HepG2 (cell line): ENCODE measurements around the gene TXN2. TPM values are rescaled to one million over a fixed set of nuclear protein-coding genes. Genes with fewer than 3 reads are reported as not detected.

Experiments
- CHD4 ChIP-seq: fragments of 200-600 bp; sonication (generic); IDR thresholded peaks from 2 replicates; pipeline ENCODE4 v1.7.0; 2017; ENCODE audit warnings: mild to moderate bottlenecking, low read length, borderline replicate concordance
- ETV6 ChIP-seq: sonication (generic); formaldehyde crosslinking; conservative IDR thresholded peaks from 2 replicates; pipeline ENCODE4 v1.4.0; 2020; ENCODE audit warnings: missing genetic modification reagents
- JUN ChIP-seq: sonication (generic); formaldehyde crosslinking; IDR thresholded peaks from 2 replicates; pipeline ENCODE4 v1.4.0; 2020; ENCODE audit warnings: mild to moderate bottlenecking, missing genetic modification reagents
- REXO4 ChIP-seq: sonication (generic); formaldehyde crosslinking; IDR thresholded peaks from 2 replicates; pipeline ENCODE4 v1.8.0; 2022; ENCODE audit warnings: missing genetic modification reagents, mild to moderate bottlenecking, borderline replicate concordance
- SETDB1 ChIP-seq: sonication (generic); formaldehyde crosslinking; IDR thresholded peaks from 2 replicates; pipeline ENCODE4 v1.5.1; 2020; ENCODE audit warnings: missing genetic modification reagents, mild to moderate bottlenecking, borderline replicate concordance
- SP2 ChIP-seq: sonication (generic); formaldehyde crosslinking; IDR thresholded peaks from 2 replicates; pipeline ENCODE4 v1.5.1; 2020; ENCODE audit warnings: mild to moderate bottlenecking, missing genetic modification reagents
- SP4 ChIP-seq: sonication (generic); formaldehyde crosslinking; IDR thresholded peaks from 2 replicates; pipeline ENCODE4 v1.8.1; 2023; ENCODE audit warnings: mild to moderate bottlenecking, missing genetic modification reagents
- SP5 ChIP-seq: IDR thresholded peaks from 2 replicates; pipeline ENCODE4 v1.6.1; 2016; ENCODE audit warnings: low read depth, borderline replicate concordance
- ZNF451 ChIP-seq: sonication (generic); formaldehyde crosslinking; IDR thresholded peaks from 2 replicates; pipeline ENCODE4 v1.5.0; 2020; ENCODE audit warnings: mild to moderate bottlenecking, missing genetic modification reagents
- polyA plus RNA-seq, 8 experiments: library from polyadenylated mRNA; depleted of rRNA in 3 of 8; stranded (reverse) in 7 of 8; unstranded in 1 of 8; fragments of >200 nt; fragmentation: Illumina TruSeq in 4 of 8; extraction: Trizol in 4 of 8; gene quantifications; 2 replicates each; pipeline versions ENCODE4 v1.2.1 to v1.2.3, GENCODE V29; 2011 to 2016; ENCODE audit warnings: low read depth in 4 of 8, missing spikeins in 1 of 8, mixed read lengths in 1 of 8; ENCODE audit not compliant: insufficient read depth in 1 of 8
- total RNA-seq, 5 experiments: library from RNA; depleted of rRNA; stranded (reverse); fragments of >200 nt; fragmentation: Illumina TruSeq; extraction: Trizol; gene quantifications; 2 replicates each; pipeline ENCODE4 v1.2.3, GENCODE V29; 2016; ENCODE audit warnings: low read depth in 1 of 5
- TF ChIP-seq, protein P1 (sequence below): sonication (generic); formaldehyde crosslinking; IDR thresholded peaks from 2 replicates; pipeline ENCODE4 v1.8.1; 2023; ENCODE audit warnings: mild to moderate bottlenecking, missing genetic modification reagents
- TF ChIP-seq, protein P2 (sequence below): sonication (generic); formaldehyde crosslinking; IDR thresholded peaks from 2 replicates; pipeline ENCODE4 v1.4.0; 2020; ENCODE audit warnings: mild to moderate bottlenecking, missing genetic modification reagents
- TF ChIP-seq, protein P3 (sequence below): fragments of 450-650 bp; IDR thresholded peaks from 2 replicates; pipeline ENCODE4 v1.6.1; 2017
- TF ChIP-seq, protein P4 (sequence below): sonication (generic); formaldehyde crosslinking; IDR thresholded peaks from 2 replicates; pipeline ENCODE4 v1.5.0; 2020; ENCODE audit warnings: mild to moderate bottlenecking, missing genetic modification reagents, borderline replicate concordance
- TF ChIP-seq, protein P5 (sequence below): sonication (generic); formaldehyde crosslinking; IDR thresholded peaks from 2 replicates; pipeline ENCODE4 v1.9.0; 2021; ENCODE audit warnings: missing genetic modification reagents, mild to moderate bottlenecking, borderline replicate concordance

Gene TXN2
- total and polyA plus RNA-seq, 2 of the 13 experiments (the other 11 are each of a cell fraction or from before 2014, with no cell fraction given), result 41.4 to 109 TPM

DNA sequence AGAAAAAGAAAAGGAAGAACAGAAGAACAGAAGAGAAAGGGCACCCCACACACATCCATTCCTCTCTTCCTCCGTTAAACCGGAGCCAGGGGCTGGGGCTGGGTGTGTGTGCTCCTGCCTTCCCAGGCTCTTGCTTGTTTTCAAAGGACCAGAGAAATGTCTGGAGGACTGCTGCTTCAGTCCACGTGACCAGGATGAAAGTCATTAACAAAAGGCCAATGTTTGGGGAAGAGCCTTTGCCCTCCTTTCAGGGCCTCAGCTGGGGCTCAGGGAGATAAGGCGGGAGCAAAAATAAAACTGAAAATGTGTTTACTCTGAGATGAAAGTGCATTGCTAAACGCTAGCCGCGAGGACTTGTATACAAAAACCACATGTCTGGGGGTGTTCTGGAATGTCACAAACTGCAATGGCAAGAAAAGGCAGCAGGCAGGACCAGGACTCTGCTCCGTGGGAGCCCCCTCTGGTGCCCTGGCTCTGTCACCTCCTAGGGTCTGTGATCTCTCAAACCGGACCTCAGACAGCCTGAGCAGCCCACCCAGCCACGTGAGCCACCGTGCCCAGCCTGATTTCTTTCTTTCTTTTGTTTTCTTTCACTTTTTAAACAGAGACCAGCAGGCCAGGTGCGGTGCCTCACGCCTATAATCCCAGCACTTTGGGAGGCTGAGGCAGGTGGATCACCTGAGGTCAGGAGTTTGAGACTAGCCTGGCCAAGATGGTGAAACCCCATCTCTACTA, 62.1 kb downstream of the TXN2 start (continued):
- TF ChIP-seq, protein P1, sequence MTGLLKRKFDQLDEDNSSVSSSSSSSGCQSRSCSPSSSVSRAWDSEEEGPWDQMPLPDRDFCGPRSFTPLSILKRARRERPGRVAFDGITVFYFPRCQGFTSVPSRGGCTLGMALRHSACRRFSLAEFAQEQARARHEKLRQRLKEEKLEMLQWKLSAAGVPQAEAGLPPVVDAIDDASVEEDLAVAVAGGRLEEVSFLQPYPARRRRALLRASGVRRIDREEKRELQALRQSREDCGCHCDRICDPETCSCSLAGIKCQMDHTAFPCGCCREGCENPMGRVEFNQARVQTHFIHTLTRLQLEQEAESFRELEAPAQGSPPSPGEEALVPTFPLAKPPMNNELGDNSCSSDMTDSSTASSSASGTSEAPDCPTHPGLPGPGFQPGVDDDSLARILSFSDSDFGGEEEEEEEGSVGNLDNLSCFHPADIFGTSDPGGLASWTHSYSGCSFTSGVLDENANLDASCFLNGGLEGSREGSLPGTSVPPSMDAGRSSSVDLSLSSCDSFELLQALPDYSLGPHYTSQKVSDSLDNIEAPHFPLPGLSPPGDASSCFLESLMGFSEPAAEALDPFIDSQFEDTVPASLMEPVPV (CRISPR knock-in tag), result no peak
- TF ChIP-seq, protein P2, sequence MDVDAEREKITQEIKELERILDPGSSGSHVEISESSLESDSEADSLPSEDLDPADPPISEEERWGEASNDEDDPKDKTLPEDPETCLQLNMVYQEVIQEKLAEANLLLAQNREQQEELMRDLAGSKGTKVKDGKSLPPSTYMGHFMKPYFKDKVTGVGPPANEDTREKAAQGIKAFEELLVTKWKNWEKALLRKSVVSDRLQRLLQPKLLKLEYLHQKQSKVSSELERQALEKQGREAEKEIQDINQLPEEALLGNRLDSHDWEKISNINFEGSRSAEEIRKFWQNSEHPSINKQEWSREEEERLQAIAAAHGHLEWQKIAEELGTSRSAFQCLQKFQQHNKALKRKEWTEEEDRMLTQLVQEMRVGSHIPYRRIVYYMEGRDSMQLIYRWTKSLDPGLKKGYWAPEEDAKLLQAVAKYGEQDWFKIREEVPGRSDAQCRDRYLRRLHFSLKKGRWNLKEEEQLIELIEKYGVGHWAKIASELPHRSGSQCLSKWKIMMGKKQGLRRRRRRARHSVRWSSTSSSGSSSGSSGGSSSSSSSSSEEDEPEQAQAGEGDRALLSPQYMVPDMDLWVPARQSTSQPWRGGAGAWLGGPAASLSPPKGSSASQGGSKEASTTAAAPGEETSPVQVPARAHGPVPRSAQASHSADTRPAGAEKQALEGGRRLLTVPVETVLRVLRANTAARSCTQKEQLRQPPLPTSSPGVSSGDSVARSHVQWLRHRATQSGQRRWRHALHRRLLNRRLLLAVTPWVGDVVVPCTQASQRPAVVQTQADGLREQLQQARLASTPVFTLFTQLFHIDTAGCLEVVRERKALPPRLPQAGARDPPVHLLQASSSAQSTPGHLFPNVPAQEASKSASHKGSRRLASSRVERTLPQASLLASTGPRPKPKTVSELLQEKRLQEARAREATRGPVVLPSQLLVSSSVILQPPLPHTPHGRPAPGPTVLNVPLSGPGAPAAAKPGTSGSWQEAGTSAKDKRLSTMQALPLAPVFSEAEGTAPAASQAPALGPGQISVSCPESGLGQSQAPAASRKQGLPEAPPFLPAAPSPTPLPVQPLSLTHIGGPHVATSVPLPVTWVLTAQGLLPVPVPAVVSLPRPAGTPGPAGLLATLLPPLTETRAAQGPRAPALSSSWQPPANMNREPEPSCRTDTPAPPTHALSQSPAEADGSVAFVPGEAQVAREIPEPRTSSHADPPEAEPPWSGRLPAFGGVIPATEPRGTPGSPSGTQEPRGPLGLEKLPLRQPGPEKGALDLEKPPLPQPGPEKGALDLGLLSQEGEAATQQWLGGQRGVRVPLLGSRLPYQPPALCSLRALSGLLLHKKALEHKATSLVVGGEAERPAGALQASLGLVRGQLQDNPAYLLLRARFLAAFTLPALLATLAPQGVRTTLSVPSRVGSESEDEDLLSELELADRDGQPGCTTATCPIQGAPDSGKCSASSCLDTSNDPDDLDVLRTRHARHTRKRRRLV, result no peak; the same call in 1 of the 2 replicates
- TF ChIP-seq, protein P3, sequence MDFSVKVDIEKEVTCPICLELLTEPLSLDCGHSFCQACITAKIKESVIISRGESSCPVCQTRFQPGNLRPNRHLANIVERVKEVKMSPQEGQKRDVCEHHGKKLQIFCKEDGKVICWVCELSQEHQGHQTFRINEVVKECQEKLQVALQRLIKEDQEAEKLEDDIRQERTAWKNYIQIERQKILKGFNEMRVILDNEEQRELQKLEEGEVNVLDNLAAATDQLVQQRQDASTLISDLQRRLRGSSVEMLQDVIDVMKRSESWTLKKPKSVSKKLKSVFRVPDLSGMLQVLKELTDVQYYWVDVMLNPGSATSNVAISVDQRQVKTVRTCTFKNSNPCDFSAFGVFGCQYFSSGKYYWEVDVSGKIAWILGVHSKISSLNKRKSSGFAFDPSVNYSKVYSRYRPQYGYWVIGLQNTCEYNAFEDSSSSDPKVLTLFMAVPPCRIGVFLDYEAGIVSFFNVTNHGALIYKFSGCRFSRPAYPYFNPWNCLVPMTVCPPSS, result no peak
- 0 out of 2 replicates have a peak, but pooled peaks have one; percentile 38 for TF ChIP-seq ETV6
- no peak for TF ChIP-seq REXO4 (CRISPR knock-in tag)
- TF ChIP-seq SP5 (CRISPR knock-in tag), result peak; percentile 97
- 0 out of 2 replicates have a peak, but pooled peaks have one; percentile 2 for TF ChIP-seq SP2 (CRISPR knock-in tag)
- TF ChIP-seq ZNF451, result 0 out of 2 replicates have a peak, but pooled peaks have one; percentile 63
- no peak for TF ChIP-seq CHD4
- TF ChIP-seq SP4, result peak; percentile 34; the same call in 1 of the 2 replicates
- TF ChIP-seq SETDB1 (CRISPR knock-in tag), result no peak
- TF ChIP-seq, protein P4, sequence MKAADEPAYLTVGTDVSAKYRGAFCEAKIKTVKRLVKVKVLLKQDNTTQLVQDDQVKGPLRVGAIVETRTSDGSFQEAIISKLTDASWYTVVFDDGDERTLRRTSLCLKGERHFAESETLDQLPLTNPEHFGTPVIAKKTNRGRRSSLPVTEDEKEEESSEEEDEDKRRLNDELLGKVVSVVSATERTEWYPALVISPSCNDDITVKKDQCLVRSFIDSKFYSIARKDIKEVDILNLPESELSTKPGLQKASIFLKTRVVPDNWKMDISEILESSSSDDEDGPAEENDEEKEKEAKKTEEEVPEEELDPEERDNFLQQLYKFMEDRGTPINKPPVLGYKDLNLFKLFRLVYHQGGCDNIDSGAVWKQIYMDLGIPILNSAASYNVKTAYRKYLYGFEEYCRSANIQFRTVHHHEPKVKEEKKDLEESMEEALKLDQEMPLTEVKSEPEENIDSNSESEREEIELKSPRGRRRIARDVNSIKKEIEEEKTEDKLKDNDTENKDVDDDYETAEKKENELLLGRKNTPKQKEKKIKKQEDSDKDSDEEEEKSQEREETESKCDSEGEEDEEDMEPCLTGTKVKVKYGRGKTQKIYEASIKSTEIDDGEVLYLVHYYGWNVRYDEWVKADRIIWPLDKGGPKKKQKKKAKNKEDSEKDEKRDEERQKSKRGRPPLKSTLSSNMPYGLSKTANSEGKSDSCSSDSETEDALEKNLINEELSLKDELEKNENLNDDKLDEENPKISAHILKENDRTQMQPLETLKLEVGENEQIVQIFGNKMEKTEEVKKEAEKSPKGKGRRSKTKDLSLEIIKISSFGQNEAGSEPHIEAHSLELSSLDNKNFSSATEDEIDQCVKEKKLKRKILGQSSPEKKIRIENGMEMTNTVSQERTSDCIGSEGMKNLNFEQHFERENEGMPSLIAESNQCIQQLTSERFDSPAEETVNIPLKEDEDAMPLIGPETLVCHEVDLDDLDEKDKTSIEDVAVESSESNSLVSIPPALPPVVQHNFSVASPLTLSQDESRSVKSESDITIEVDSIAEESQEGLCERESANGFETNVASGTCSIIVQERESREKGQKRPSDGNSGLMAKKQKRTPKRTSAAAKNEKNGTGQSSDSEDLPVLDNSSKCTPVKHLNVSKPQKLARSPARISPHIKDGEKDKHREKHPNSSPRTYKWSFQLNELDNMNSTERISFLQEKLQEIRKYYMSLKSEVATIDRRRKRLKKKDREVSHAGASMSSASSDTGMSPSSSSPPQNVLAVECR, result peak; percentile 87; the same call in 1 of the 2 replicates
- peak; percentile 61 for TF ChIP-seq JUN (CRISPR knock-in tag)
- TF ChIP-seq, protein P5, sequence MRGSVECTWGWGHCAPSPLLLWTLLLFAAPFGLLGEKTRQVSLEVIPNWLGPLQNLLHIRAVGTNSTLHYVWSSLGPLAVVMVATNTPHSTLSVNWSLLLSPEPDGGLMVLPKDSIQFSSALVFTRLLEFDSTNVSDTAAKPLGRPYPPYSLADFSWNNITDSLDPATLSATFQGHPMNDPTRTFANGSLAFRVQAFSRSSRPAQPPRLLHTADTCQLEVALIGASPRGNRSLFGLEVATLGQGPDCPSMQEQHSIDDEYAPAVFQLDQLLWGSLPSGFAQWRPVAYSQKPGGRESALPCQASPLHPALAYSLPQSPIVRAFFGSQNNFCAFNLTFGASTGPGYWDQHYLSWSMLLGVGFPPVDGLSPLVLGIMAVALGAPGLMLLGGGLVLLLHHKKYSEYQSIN (CRISPR knock-in tag), result no peak
